Stimulated activated CD8-positive, alpha-beta memory T cell treated with anti-CD3 and anti-CD28 coated beads, Interleukin-12 subunit alpha, Interleukin-12 subunit beta, amount 100 ng/mL, for 4 hours (primary cell): Measurements from ENCODE around the gene RNF151.
A peak's percentile ranks its signal among the peaks of the same experiment; 100 is the strongest.
"Not testable (repeated sequence)": the region's sequence is repeated elsewhere in the genome, so short reads cannot be mapped to it uniquely, and the experiment has no call there.

Experiments
- DNase-seq: peaks from one replicate; pipeline ENCODE4 v3.0.0-alpha.2; 2020; ENCODE audit warnings: low read depth

RNF151 gene, protein sequence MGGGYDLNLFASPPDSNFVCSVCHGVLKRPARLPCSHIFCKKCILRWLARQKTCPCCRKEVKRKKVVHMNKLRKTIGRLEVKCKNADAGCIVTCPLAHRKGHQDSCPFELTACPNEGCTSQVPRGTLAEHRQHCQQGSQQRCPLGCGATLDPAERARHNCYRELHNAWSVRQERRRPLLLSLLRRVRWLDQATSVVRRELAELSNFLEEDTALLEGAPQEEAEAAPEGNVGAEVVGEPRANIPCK

GRCh38 chr16:1966460-1966859 is at the start of gene RNF151:
TSS of gene RNF151 (plus strand) at chr16:1966856. CDS start at chr16:1966882, 26 bp downstream.
- DNase-seq, result no peak

- DNase-seq, result no peak
Measured at GRCh38 chr16:1917056-1917664, 49.5 kb upstream of the RNF151 start.

DNA sequence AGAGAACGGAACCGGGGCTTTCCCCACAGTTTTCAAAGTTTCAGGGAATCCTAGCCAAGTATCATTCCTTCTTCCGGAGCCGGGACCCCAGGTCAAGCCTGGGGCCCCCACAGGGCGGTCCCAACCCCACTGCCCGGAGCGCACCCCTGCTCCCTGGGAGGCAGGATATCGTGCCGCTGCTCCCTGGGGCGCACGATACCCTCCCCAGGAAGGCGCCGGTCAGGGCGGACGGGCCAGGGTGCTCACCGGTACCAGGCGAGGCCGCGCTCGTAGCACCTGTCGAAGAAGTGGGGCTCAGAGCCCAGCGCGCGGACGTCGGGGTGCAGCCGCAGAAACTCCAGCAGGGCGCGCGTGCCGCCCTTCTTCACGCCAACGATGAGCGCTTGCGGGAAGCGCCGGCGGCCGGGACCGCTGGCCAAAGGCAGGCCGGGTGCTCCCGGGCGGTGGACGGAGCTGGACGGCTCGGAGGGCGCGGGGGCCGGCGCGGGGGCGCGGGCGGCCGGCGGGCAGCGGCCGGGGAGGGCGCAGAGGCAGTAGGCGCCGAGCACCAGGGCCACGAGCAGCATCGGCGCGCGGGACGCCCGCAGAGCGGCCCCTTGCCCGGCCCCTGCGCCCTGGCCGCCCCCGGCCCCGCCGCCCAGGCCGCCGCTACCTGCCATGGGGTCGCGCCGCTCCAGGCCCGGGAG is 48.8 kb upstream of the RNF151 start:
- DNase-seq, result no peak

- DNase-seq, result no peak
Measured at GRCh38 chr16:1918351-1919326, 48.0 kb upstream of the RNF151 start, which contains the start of gene HS3ST6. TSS of gene HS3ST6 (minus strand) at chr16:1918415. CDS start at chr16:1918323, 92 bp downstream.

DNA sequence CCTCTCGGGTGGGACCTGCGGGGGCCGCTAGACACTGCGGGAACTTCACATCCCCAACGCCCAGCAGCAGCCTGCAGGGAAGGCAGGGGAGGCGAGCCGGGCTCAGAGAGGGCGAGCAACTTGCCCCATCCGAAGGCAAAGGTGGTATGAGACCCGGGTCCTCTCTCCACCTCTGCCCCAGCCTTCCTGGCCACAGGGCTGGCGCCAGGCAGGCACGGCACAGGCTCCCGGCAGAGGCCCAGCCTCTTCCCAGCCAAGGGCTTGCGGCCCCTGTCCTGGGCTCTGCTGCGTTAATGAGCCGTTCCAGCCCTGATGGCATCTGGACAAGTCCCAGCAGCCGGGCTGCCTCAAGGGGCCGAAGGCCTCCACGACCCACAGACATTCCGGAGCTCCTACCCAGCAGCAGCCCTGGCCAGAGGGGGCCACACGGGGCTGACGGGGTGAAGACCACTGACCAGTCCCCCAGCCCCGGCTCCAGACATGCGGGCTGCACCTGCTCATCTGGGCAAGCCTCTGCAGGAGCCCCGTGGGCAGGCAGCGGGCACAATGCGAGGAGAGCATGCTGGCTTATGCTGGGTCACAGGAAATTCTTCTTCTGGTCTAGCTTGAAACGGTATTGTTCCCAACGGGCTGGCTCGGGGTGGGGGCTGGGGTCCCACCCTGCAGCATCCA is 47.2 kb upstream of the RNF151 start:
- no peak for DNase-seq

DNA sequence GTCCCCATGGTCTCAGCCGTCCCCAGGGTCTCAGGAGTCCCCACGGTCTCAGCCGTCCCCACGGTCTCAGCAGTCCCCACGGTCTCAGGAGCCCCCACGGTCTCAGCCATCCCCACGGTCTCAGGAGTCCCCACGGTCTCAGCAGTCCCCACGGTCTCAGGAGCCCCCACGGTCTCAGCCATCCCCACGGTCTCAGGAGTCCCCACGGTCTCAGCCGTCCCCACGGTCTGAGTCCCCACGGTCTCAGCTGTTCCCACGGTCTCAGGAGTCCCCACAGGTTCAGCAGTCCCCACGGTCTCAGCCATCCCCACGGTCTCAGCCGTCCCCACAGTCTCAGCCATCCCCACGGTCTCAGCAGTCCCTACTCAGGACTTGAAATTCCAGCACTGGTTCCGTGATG is 46.5 kb upstream of the RNF151 start:
- DNase-seq, result not testable (repeated sequence)

- no peak for DNase-seq
Measured at GRCh38 chr16:1920727-1921171, 45.9 kb upstream of the RNF151 start.

DNA sequence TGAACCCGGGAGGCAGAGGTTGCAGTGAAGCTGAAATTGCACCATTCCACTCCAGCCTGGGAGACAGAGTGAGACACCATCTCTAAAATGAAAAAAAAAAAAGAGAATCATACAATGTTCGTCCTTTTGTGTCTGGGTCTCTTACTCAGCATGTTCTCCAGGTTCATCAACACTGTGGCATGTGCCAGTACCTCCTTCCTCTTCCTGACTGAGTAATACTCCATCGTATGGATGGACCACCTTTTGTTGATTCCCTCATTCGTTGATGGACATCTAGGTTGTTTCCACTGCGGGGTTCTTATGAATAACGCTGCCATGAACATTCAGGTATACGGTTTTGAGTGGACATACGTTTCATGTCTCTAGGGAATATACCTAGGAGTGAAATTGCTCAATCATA is 44.3 kb upstream of the RNF151 start:
- DNase-seq, result no peak

DNA sequence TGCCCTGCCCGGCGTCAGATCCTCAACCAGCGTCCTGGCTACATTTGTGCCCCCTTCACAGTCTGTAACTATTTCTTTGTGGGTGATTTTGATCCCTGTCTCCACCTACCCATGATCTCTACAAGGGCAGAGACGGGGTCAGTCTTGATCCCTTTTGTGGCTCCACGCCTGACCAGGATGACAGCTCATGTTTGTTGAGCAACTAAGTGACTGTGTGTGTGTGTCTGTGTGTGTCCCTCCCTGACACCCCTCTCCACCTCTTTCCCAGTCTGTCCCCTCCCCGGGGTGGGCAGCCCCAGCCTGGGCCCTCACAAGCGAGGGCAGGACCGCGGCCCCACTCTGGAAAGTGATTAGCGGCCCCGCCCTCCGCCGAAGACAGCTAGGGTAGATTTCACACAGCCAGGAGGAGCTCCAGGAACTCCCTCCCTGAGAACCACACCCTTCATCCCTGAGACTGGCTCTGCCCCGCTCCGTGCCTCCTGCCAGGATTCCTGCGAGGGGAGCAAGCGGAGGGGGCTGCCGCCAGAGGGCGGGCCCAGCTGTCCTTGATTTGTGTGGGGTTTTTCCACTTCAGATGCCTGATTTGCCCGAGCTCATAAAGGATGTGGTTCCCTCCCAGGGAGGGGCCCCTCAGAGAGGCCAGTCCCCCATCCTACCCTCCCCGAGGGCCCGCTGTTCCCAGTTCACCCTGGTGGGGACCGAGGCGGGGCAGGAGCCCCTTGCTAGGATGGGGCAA is 43.2 kb upstream of the RNF151 start:
- DNase-seq, result no peak

DNA sequence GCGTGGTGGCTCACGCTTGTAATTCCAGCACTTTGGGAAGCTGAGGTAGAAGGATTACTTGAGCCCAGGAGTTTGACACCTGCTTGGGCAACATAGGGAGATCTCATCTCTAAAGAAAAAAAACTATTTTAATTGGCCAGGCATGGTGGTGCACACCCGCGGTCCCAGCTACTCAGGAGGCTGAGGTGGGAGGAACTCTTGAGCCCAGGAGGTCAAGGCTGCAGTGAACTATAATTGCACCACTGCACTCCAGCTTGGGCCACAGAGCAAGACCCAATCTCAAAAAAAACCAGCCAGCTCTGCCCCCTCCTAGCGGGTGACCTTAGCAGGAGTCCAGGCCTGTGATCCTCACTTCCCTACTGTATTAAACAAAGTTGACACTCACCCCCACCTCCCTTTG is 42.6 kb upstream of the RNF151 start:
- DNase-seq, result no peak

GRCh38 chr16:1926271-1926670 is 40.4 kb upstream of the RNF151 start:
- no peak for DNase-seq

DNA sequence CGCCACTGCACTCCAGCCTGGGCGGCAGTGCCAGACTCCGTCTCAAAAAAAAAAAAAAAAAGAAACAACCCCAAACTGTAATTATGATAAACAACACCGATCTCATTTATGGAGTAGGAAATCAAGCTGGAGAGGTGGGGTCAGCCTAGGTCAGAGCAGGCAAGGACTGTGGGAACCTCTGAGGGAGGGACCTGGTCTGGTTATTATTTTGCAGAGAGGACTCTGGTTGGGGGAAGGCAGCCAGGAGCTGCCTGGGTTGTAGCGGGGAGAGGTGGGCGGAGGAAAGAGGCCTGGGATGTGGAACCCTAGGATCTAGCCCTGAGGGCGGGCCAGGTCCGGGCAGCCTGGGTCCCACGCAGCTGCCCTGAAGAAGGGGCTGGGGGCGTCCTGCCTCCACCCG is 37.6 kb upstream of the RNF151 start:
- DNase-seq, result no peak

DNA sequence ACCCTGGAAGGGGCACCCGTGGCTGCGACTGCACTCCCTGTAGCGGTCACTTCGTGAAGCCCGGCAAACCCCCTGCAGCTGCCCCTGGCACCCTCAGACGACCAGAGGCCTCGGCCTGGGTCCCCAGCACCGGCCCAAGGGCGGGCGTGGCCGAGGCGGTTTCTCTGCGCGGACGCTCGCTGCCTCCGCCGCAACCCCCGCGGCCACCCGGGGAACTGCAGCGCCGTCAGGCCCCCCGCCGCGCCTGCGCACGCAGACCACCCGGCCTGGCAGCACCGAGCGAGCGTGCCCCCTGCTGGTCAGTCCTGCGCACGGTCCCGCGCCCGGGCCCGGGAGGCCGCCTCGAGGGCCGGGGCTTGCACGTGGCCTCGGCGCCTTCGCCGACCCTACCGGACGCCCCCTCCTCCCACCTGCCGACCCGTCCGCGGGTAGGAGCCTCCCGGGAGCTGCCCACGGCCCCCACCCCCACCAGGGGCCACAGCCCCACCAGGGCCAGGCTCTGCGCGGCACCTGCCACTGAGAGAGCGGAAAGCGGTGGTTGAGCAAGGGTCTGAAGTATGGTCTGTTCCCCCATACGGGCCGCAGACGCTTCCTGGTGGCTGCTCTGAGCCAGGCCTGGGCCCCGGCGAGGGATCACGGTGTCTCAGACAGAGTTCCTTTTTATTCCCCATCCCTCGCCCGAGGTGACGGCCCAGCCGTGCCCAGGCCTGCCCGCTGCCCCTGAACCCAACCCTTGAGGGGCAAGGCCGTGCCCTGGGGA is 36.9 kb upstream of the RNF151 start:
- DNase-seq, result peak; percentile 87

DNA sequence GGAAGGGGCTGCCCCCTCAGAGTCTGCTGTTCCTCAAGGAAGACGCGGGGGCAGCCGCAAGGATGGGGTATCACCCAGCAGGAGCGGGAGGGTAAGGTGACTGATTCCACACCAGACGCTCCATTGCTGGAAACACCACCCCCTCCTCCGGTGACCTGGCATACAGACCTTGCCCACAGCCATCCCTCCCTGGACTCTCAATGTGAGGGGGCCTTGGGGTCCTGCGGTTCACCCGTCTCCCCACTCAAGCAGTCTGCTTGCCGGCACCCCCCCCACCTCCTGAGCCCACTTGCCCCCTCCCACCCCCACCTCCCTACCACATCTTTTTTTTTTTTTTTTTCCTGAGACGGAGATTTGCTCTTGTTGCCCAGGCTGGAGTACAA is 36.3 kb upstream of the RNF151 start:
- no peak for DNase-seq

GRCh38 chr16:1932050-1933028 is 34.3 kb upstream of the RNF151 start:
- no peak for DNase-seq

DNA sequence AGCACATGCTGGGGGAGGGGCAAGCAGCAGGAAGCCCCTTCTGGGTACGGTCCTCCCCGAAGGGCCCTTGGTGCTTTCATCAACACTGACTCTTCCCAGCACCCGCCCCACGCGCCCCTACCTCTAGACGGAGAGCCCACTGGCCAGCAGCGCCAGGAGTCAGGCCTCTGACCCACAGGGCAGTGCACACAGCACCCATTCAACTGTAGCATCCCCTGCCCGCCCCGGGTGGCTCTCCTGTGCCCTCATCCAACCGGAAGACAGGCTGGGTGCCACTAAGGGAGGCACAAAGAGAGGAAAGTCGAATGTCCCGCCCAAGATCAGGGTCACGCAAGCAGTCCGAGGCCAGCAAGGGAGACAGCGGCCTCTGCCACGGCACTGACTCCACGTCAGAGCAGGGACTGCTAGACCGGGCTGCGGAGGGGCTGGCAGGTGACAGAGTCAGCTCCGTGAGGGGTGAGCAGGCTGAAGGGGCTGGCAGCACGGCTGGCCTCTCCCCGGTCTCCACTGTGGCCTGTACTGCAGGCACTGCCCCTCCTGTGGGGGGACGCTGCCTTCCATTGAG is 33.5 kb upstream of the RNF151 start:
- DNase-seq, result no peak

DNA sequence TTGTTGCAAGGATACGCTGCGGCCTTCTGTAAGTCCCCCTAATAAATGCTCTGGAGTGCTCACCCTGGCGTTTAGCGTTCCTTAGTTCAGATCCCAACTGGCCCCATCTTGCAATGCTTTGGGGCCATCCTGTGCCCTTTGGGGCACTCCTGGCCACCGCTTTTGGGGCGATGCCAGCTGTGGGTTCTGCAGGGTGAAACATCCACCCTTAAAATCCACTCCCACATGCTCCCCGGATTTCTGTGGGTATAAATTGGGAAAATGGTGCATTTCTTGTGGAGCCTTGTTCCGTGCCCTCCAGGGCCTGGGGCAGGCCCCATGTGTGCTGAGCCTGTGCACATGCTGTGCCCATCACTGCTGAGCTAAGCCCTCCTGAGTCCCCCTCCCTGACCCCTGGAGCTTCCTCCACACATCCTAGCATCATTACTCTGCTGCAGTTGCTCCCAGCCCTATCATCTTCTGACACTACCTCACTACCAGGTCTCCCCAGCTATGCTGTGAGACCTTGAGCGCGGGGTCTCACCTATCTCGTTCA is 29.6 kb upstream of the RNF151 start:
- DNase-seq, result no peak

DNA sequence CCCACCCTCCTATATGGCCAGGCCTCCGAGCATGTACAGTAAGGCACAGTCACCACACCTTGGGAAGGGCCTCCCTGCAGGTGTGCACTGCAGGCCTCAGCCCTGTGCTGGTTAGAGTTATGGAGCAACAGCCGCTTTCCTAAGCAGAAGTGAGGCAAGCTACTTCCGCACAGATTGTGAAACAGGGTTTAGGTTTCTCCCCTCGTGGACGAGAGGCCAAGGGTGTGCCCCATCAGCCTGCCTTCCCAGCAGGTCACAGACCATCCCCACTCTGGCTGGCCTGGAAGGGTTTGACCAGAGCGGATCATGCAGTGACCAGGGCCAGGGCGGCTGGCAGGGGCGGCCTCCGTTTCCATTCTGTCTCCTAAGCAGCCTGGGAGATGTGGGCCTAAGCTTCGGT is 28.3 kb upstream of the RNF151 start:
- no peak for DNase-seq
